ENCODE measurements around the gene IFI6. TPM values are rescaled to one million over a fixed set of nuclear protein-coding genes. Genes with fewer than 3 reads are reported as not detected.
"Not testable (repeated sequence)": the region's sequence is repeated elsewhere in the genome, so short reads cannot be mapped to it uniquely, and the experiment has no call there.

Gene IFI6
- polyA plus RNA-seq, 1 donor, result 23.1 TPM

DNA sequence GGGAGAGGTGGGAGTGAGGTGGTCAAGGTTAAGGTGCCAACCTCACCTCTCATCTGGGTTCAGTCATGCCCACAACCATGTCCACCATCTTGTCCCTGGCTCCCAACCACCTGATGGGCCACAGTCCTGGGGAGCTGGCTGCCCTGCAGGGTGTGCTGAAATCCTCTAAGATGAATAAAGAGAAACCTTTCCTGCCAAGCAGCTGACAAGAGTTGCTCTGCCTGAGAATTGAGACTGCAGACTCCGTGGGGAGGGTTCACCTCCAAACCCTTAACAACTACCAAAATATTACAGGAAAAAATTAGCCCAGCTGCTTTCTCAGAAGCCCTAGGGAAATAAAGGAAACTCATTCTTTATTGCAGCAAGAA lies 21.8 kb downstream of the IFI6 start:
- Histone ChIP-seq H3K4me1 (ENCODE audit: control insufficient read depth, insufficient read depth, low read length) (no peaks in the 10 kb centered on the region), H3K9me3 (ENCODE audit: control insufficient read depth, low read depth, low read length) (no peaks in the 10 kb centered on the region), H3K36me3 (ENCODE audit: control insufficient read depth, insufficient read depth, low read length) (no peaks in the 10 kb centered on the region), H3K27me3 (ENCODE audit: control insufficient read depth, insufficient read depth, low read length) (no peaks in the 10 kb centered on the region), H3K27ac (ENCODE audit: low read length) (no peak overlapping the region), H3K4me3 (ENCODE audit: low read length) (no peak overlapping the region)
- no peak for DNase-seq
- WGBS (ENCODE audit: insufficient coverage, low lambda C conversion rate), result no CpG with 5 or more reads among the region's 1 CpG

- WGBS (ENCODE audit: insufficient coverage, low lambda C conversion rate), result 86% methylated on average over 1 of the region's 11 CpGs
These were observed 22.7 kb downstream of the IFI6 start for GRCh38 chr1:27649306-27649635.

DNA sequence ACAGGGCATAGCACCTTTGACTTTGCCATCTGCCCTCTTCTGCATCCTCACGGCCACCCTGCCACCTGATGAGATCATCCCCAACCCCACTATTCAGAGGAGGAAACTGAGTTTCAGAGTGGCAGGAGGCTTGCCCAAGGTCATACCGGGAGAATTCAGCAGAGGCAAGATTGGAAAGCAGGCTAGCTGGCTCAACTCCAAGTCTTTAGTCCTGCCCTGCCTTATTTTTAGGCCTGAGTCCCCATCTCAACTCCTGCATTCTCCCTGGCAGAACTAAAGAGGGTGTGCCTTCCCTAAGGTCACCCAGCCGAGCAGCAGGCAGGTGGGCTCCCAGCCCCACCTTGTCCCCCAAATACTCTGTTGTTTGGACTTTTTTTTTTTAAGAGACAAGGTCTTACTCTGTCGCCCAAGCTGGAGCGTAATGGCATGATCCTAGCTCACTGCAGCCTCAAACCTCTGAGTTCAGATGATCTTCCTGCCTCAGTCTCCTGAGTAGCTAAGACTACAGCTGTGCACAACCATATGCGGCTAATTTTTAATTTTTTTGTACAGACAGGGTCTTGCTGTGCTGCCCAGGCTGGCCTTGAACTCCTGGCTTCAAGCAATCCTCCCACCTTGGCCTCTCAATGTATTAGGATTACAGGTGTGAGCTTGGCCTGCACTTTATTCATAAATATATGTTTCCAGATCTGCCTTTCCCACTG lies 23.2 kb downstream of the IFI6 start:
- DNase-seq, result no peak
- Histone ChIP-seq H3K9me3 (ENCODE audit: control insufficient read depth, low read depth, low read length) (no peaks in the 10 kb centered on the region), H3K27me3 (ENCODE audit: control insufficient read depth, insufficient read depth, low read length) (no peaks in the 10 kb centered on the region), H3K4me1 (ENCODE audit: control insufficient read depth, insufficient read depth, low read length) (no peaks in the 10 kb centered on the region), H3K27ac (ENCODE audit: low read length) (no peak overlapping the region), H3K4me3 (ENCODE audit: low read length) (no peak overlapping the region), H3K36me3 (ENCODE audit: control insufficient read depth, insufficient read depth, low read length) (no peaks in the 10 kb centered on the region)
- no CpG with 5 or more reads among the region's 6 CpGs for WGBS (ENCODE audit: insufficient coverage, low lambda C conversion rate)

More at GRCh38 chr1:27649306-27649635, 22.7 kb downstream of the IFI6 start:
- no peaks in the 10 kb centered on the region for H3K27me3 ChIP-seq (ENCODE audit: control insufficient read depth, insufficient read depth, low read length)
- no peak overlapping the region for H3K4me3 ChIP-seq (ENCODE audit: low read length)
- H3K27ac ChIP-seq (ENCODE audit: low read length), result no peak overlapping the region
- H3K4me1 ChIP-seq (ENCODE audit: control insufficient read depth, insufficient read depth, low read length), result no peaks in the 10 kb centered on the region
- H3K9me3 ChIP-seq (ENCODE audit: control insufficient read depth, low read depth, low read length), result no peaks in the 10 kb centered on the region
- DNase-seq, result no peak
- no peaks in the 10 kb centered on the region for H3K36me3 ChIP-seq (ENCODE audit: control insufficient read depth, insufficient read depth, low read length)

DNA sequence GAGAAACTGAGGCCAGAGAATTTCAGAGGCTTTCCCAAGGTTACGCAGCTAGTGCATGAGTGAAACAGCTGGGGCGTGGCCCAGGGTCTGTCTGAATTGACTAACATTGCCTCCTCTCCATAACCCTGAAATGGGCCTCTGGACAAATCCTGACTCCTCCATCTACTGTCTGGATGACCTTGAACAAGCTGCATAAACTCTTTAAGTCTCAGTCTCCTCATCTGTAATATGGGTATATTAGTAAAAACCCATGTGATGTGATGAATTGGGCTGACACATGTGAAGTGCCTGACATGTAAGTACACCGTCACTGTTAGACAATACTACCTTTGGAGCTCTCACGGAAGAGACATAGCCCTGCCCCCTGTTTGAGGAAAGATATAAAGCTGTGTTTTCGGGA lies 24.7 kb downstream of the IFI6 start:
- Histone ChIP-seq H3K4me3 (ENCODE audit: low read length) (no peak overlapping the region), H3K4me1 (ENCODE audit: control insufficient read depth, insufficient read depth, low read length) (no peaks in the 10 kb centered on the region), H3K36me3 (ENCODE audit: control insufficient read depth, insufficient read depth, low read length) (no peaks in the 10 kb centered on the region), H3K27me3 (ENCODE audit: control insufficient read depth, insufficient read depth, low read length) (no peaks in the 10 kb centered on the region), H3K27ac (ENCODE audit: low read length) (no peak overlapping the region), H3K9me3 (ENCODE audit: control insufficient read depth, low read depth, low read length) (no peaks in the 10 kb centered on the region)
- no CpG with 5 or more reads among the region's 5 CpGs for WGBS (ENCODE audit: insufficient coverage, low lambda C conversion rate)
- DNase-seq, result no peak

- Histone ChIP-seq H3K4me3 (ENCODE audit: low read length) (no peak overlapping the region), H3K27me3 (ENCODE audit: control insufficient read depth, insufficient read depth, low read length) (no peaks in the 10 kb centered on the region), H3K9me3 (ENCODE audit: control insufficient read depth, low read depth, low read length) (no peaks in the 10 kb centered on the region), H3K27ac (ENCODE audit: low read length) (no peak overlapping the region), H3K4me1 (ENCODE audit: control insufficient read depth, insufficient read depth, low read length) (no peaks in the 10 kb centered on the region), H3K36me3 (ENCODE audit: control insufficient read depth, insufficient read depth, low read length) (no peaks in the 10 kb centered on the region)
- no peak for DNase-seq
- WGBS (ENCODE audit: insufficient coverage, low lambda C conversion rate), result no CpG with 5 or more reads among the region's 8 CpGs
These were observed 25.3 kb downstream of the IFI6 start for GRCh38 chr1:27646676-27647075.

DNA sequence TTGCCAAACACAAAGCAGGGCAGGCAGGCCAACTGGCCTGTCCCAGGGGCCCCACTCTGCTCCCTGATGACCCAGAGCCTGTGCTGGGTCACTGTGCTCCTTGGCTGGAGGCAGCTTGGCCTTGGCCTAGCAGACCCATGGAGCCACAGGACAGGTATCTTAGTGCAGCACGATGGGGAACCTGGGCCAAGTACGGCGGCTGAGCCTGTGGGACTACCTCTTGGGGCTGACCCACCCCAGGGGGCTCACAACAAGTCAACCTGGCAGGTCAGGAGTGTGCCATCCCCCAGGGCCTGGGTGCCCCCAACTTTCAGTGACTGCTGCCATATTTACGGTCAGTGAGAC lies 26.9 kb downstream of the IFI6 start:
- DNase-seq, result no peak
- no peak overlapping the region for H3K27ac ChIP-seq (ENCODE audit: low read length)
- no peak overlapping the region for H3K4me3 ChIP-seq (ENCODE audit: low read length)
- no CpG with 5 or more reads among the region's 4 CpGs for WGBS (ENCODE audit: insufficient coverage, low lambda C conversion rate)
- no peaks in the 10 kb centered on the region for H3K4me1 ChIP-seq (ENCODE audit: control insufficient read depth, insufficient read depth, low read length)
- no peaks in the 10 kb centered on the region for H3K36me3 ChIP-seq (ENCODE audit: control insufficient read depth, insufficient read depth, low read length)
- H3K9me3 ChIP-seq (ENCODE audit: control insufficient read depth, low read depth, low read length), result no peaks in the 10 kb centered on the region
- no peaks in the 10 kb centered on the region for H3K27me3 ChIP-seq (ENCODE audit: control insufficient read depth, insufficient read depth, low read length)

DNA sequence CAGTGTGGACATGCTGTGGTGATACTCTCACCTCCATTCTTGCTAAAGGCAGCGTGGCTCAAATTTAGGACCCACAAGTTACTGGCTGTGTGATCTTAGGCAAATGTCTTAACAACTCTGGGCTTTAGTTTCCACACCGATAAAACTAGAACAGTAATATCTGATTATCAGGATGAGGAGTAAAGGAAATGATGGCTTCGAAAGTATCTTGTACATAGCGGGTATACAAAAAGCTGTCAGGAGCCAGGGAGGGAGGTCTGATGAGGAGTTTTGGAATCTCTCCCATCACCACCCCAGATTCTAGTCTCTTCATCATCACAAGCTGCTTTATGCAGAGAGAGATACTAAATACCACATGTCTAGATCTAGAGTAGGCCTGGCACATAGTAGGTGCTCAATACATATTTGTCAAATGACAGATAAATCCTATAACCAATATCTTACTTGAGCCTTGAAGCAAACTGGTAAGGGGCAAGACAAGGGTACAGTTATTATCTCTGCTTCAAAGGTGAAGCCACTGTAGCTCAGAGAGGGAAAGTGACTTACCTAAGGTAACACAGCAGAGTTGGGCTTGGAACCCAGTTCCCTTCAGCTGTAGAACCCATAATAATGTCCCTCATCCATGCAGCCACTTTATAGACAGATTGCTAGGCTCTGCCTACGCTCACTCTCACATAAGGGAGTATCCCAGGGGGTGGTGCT lies 27.5 kb downstream of the IFI6 start:
- no peaks in the 10 kb centered on the region for H3K9me3 ChIP-seq (ENCODE audit: control insufficient read depth, low read depth, low read length)
- H3K27ac ChIP-seq (ENCODE audit: low read length), result no peak overlapping the region
- H3K4me1 ChIP-seq (ENCODE audit: control insufficient read depth, insufficient read depth, low read length), result no peaks in the 10 kb centered on the region
- no peaks in the 10 kb centered on the region for H3K27me3 ChIP-seq (ENCODE audit: control insufficient read depth, insufficient read depth, low read length)
- H3K4me3 ChIP-seq (ENCODE audit: low read length), result no peak overlapping the region
- WGBS (ENCODE audit: insufficient coverage, low lambda C conversion rate), result no CpG with 5 or more reads among the region's 5 CpGs
- no peaks in the 10 kb centered on the region for H3K36me3 ChIP-seq (ENCODE audit: control insufficient read depth, insufficient read depth, low read length)
- DNase-seq, result no peak

GRCh38 chr1:27643600-27644368 lies 28.2 kb downstream of the IFI6 start:
- Histone ChIP-seq H3K36me3 (ENCODE audit: control insufficient read depth, insufficient read depth, low read length) (no peaks in the 10 kb centered on the region), H3K27ac (ENCODE audit: low read length) (no peak overlapping the region), H3K27me3 (ENCODE audit: control insufficient read depth, insufficient read depth, low read length) (no peaks in the 10 kb centered on the region), H3K9me3 (ENCODE audit: control insufficient read depth, low read depth, low read length) (no peaks in the 10 kb centered on the region), H3K4me3 (ENCODE audit: low read length) (no peak overlapping the region), H3K4me1 (ENCODE audit: control insufficient read depth, insufficient read depth, low read length) (no peaks in the 10 kb centered on the region)
- WGBS (ENCODE audit: insufficient coverage, low lambda C conversion rate), result no CpG with 5 or more reads among the region's 13 CpGs
- no peak for DNase-seq

GRCh38 chr1:27640514-27640913 lies 31.5 kb downstream of the IFI6 start:
- H3K27ac ChIP-seq (ENCODE audit: low read length); H3K36me3 ChIP-seq (ENCODE audit: control insufficient read depth, insufficient read depth, low read length); H3K4me3 ChIP-seq (ENCODE audit: low read length); H3K4me1 ChIP-seq (ENCODE audit: control insufficient read depth, insufficient read depth, low read length); H3K27me3 ChIP-seq (ENCODE audit: control insufficient read depth, insufficient read depth, low read length); H3K9me3 ChIP-seq (ENCODE audit: control insufficient read depth, low read depth, low read length); DNase-seq: not testable (repeated sequence)
- WGBS (ENCODE audit: insufficient coverage, low lambda C conversion rate), result no CpG with 5 or more reads among the region's 9 CpGs

DNA sequence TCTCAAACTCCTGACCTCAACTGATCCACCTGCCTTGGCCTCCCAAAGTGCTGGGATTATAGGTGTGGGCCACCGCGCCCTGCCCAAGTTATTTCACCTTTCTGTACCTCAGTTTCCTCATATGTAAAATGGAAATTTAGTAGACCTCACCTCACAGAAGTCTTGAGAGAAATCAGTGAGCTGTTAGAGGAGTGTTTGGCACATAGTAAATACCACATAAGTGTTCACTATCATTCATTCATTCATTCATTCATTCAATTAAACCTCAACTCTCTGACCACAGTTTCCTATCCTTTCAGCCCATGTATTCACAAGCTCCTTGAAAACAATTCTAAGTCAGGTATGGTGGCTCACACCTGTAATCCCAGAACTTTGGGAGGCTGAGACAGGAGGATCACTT lies 33.2 kb downstream of the IFI6 start:
- H3K27me3 ChIP-seq (ENCODE audit: control insufficient read depth, insufficient read depth, low read length), result peaks cover 24% of the 10 kb centered on the region
- H3K4me3 ChIP-seq (ENCODE audit: low read length), result no peak overlapping the region
- H3K4me1 ChIP-seq (ENCODE audit: control insufficient read depth, insufficient read depth, low read length), result peaks cover 5% of the 10 kb centered on the region
- H3K27ac ChIP-seq (ENCODE audit: low read length), result no peak overlapping the region
- H3K36me3 ChIP-seq (ENCODE audit: control insufficient read depth, insufficient read depth, low read length), result no peaks in the 10 kb centered on the region
- no peak for DNase-seq
- WGBS (ENCODE audit: insufficient coverage, low lambda C conversion rate), result no CpG with 5 or more reads among the region's 2 CpGs
- H3K9me3 ChIP-seq (ENCODE audit: control insufficient read depth, low read depth, low read length), result no peaks in the 10 kb centered on the region
